Spleen (tissue), 7 donors: ENCODE measurements around the gene ODAD3.

Experiments
- CTCF ChIP-seq, 11 experiments: fragments of 200-600 bp in 7 of 11; fragments of 450-650 bp in 4 of 11; sonication (generic) in 4 of 11; IDR thresholded peaks in 8 of 11; conservative IDR thresholded peaks in 3 of 11; 1 replicate in 7 of 11; 2 replicates in 4 of 11; pipeline versions ENCODE4 v1.4.0 to v1.8.0; 2016 to 2021; ENCODE audit warnings: antibody characterized with exemption in 11 of 11, inconsistent platforms in 4 of 11, mild to moderate bottlenecking in 1 of 11
- POLR2AphosphoS5 ChIP-seq, 3 donors: sonication (generic); formaldehyde crosslinking; IDR thresholded peaks; one replicate each; pipeline ENCODE4 v1.5.1; 2017; ENCODE audit warnings: antibody characterized with exemption in 3 of 3
- donor health status: DM: no; HTN: no; CAD: no; lungs with moderate emphysema.
- donor health status: DM: no; HTN: no; CAD: no.
- donor health status: DM: no; HTN: no; CAD: no.

- peak; percentile 43 to 65 (median 56) for TF ChIP-seq POLR2AphosphoS5 (IDR thresholded peaks at IDR 0.05)
- TF ChIP-seq CTCF (IDR thresholded peaks at IDR 0.05 in 8 of 11, conservative IDR thresholded peaks at IDR 0.05 in 3 of 11) = peak; percentile 66 to 93 (median 88)
Observed at GRCh38 chr19:11446652-11447301, 11.9 kb upstream of the ODAD3 start.
